ENCODE results near the gene IL13RA1. TPM values are rescaled to one million over a fixed set of nuclear protein-coding genes. Genes with fewer than 3 reads are reported as not detected.
"Not testable (repeated sequence)": the region's sequence is repeated elsewhere in the genome, so short reads cannot be mapped to it uniquely, and the experiment has no call there.

IL13RA1 gene
- total and polyA plus RNA-seq, 7 donors: 16.9 to 56.1 (median 32.8) TPM

DNA sequence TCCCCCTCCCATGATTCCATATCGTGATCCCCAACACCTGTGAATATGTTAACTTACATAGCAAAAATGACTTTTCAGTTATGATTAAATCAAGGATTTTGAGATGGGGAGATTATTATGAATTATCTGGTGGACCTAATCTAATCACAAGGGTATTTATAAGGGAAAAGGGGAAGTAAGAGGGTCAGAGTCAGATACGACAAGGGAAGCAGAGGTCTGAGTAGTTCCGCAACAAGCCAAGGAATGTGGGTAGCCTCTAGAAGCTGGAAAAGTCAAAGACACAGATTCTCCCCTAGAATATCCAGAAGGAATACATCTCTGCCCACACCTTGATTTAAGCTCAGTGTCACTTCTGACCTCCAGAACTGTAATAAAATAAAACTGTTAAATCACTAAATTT is 1.0 kb upstream of the IL13RA1 start:
- 81 to 93% (median 84%) methylated on average over 3 of the region's 3 CpGs for WGBS, 3 donors
- no peak for ATAC-seq
- H3K9me3 ChIP-seq: no peaks in the 10 kb centered on the region
- peak overlapping the region; percentile 76 for H3K4me3 ChIP-seq
- no peaks in the 10 kb centered on the region for H3K27me3 ChIP-seq (ENCODE audit: insufficient read depth in 3 of 3, low read length in 2 of 3)
- intact Hi-C loops (cut with DNase I): loop anchor here in 1 of 2 donors (5.0 kb wide), 1 partner anchor 379 kb away; the partner anchor contains the start of gene WDR44
- peak overlapping the region; percentile 89 for H3K27ac ChIP-seq
- no peak for TF ChIP-seq CTCF (IDR thresholded peaks at IDR 0.05)
- no peaks in the 10 kb centered on the region for H3K36me3 ChIP-seq (ENCODE audit: insufficient read depth in 1 of 2, low read depth in 1 of 2)
- H3K4me1 ChIP-seq: peaks cover 14% of the 10 kb centered on the region
- no peak for DNase-seq

GRCh38 chrX:118727686-118728339 is 407 bp downstream of the IL13RA1 start:
- Histone ChIP-seq H3K27ac (peak overlapping the region; percentile 89), H3K27me3 (ENCODE audit: insufficient read depth in 3 of 3, low read length in 2 of 3) (no peaks in the 10 kb centered on the region), H3K4me1 (peaks cover 15% of the 10 kb centered on the region), H3K9me3 (peaks cover 1% of the 10 kb centered on the region), H3K36me3 (ENCODE audit: insufficient read depth in 1 of 2, low read depth in 1 of 2) (no peaks in the 10 kb centered on the region), H3K4me3 (peak overlapping the region; percentile 76)
- intact Hi-C loops (cut with DNase I): loop anchor here in 1 of 2 donors (5.0 kb wide), 1 partner anchor 381 kb away; the partner anchor contains the start of gene WDR44
- DNase-seq (peak; percentile 65 to 75), ATAC-seq (peak; percentile 36 to 54 (median 47))
- TF ChIP-seq CTCF (IDR thresholded peaks at IDR 0.05): no peak
- 0 to 29% (median 3%) methylated on average over 21 to 72 of the region's 73 CpGs for WGBS, 3 donors

DNA sequence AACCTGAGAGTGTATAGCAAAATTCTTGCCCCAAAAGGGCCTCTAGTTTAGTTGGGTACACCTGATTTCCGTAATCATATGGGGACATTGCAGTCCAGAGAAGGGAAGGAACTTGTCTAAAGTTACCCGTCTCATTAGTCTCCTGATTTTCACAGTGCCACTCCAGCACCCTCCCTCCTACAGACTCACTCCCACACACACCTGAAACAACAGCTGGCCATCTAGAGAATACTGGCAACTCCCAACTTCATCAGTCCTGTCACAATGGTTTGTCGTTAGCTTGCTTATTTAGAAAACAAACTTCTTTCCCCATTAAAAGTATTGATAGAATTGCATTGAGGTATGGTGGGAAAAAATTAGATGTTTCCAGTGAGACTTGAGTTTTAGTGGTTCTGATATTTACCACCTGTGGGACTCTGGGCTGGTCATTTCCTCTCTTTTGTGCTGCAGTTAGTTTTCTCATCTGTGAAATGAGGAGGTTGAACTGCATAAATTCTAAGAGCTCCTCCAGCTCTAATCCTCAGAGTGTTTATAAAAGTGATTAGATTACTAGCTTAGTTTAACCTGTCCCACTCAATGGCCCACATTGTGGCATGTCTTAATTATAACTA is 1.7 kb downstream of the IL13RA1 start:
- H3K4me1 ChIP-seq: peaks cover 15% of the 10 kb centered on the region
- intact Hi-C loops (cut with DNase I): loop anchor here in 1 of 2 donors (5.0 kb wide), 1 partner anchor 382 kb away; the partner anchor contains the start of gene WDR44
- no peaks in the 10 kb centered on the region for H3K36me3 ChIP-seq (ENCODE audit: insufficient read depth in 1 of 2, low read depth in 1 of 2)
- ATAC-seq (no peak), DNase-seq (no peak)
- TF ChIP-seq CTCF (IDR thresholded peaks at IDR 0.05): no peak
- 48 to 65% (median 52%) methylated on average over 3 of the region's 3 CpGs for WGBS, 3 donors
- peak overlapping the region; percentile 89 for H3K27ac ChIP-seq
- no peaks in the 10 kb centered on the region for H3K27me3 ChIP-seq (ENCODE audit: insufficient read depth in 3 of 3, low read length in 2 of 3)
- H3K9me3 ChIP-seq: peaks cover 9% of the 10 kb centered on the region
- peak overlapping the region; percentile 76 for H3K4me3 ChIP-seq

DNA sequence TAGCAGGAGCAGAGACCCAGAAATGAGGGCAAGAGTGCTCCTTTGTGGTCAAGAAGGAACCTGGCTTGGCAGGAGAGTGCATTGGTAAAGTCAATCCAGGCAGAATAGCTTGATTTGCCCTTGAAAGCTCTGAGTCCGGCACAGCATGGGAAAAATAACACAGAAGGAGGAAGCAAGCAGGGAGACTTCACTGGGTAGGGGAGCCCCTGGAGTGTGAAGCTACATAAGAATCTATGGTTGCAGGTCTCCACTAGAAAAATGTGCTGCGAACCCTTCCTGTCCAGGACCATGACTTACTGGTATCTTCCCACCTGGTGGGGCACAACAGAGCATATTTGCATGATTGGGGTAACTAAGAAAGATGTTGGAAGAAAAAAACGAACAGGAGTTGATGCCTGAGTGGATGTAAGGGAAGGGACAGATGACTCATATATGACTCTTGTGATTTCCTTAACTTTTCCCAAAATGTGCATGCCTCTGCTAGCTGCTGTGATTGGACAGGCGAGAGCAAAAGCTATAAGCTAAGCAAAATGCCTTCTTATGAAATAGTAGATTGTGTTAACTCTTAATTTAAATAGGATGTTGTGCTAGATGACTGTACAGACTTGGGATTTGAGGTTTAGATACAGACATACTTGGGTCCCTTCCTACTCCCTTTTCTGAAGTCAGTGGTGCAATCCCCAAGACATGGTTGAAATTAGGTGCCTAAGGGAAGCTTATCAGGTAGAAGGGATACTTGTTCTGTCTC is 3.3 kb downstream of the IL13RA1 start:
- H3K9me3 ChIP-seq: peaks cover 9% of the 10 kb centered on the region
- peaks cover 15% of the 10 kb centered on the region for H3K4me1 ChIP-seq
- 49 to 73% (median 72%) methylated on average over 4 of the region's 4 CpGs for WGBS, 3 donors
- no peaks in the 10 kb centered on the region for H3K27me3 ChIP-seq (ENCODE audit: insufficient read depth in 3 of 3, low read length in 2 of 3)
- ATAC-seq (no peak), DNase-seq (no peak)
- H3K27ac ChIP-seq: peak overlapping the region; percentile 89
- intact Hi-C loops (cut with DNase I): no loop called here
- H3K4me3 ChIP-seq: no peak overlapping the region
- no peak for TF ChIP-seq CTCF (IDR thresholded peaks at IDR 0.05)
- no peaks in the 10 kb centered on the region for H3K36me3 ChIP-seq (ENCODE audit: insufficient read depth in 1 of 2, low read depth in 1 of 2)

DNA sequence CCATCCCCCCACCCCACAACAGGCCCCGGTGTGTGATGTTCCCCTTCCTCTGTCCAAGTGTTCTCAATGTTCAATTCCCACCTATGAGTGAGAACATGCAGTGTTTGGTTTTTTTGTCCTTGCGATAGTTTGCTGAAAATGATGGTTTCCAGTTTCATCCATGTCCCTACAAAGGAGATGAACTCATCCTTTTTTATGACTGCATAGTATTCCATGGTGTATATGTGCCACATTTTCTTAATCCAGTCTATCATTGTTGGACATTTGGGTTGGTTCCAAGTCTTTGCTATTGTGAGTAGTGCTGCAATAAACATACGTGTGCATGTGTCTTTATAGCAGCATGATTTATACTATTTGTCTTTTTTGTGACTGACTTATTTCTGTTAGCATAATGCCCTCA is 5.1 kb downstream of the IL13RA1 start:
- H3K27ac ChIP-seq; H3K36me3 ChIP-seq (ENCODE audit: insufficient read depth in 1 of 2, low read depth in 1 of 2); ATAC-seq; H3K4me3 ChIP-seq; H3K9me3 ChIP-seq; DNase-seq; intact Hi-C loops (cut with DNase I); H3K27me3 ChIP-seq (ENCODE audit: insufficient read depth in 3 of 3, low read length in 2 of 3): not testable (repeated sequence)
- peaks cover 11% of the 10 kb centered on the region for H3K4me1 ChIP-seq
- WGBS, 3 donors: 92 to 94% (median 93%) methylated on average over 3 of the region's 3 CpGs

Data from psoas muscle (tissue), 8 donors.